Thyroid gland (tissue), 4 donors: ENCODE results near the gene OGA.

Experiments
- POLR2A ChIP-seq, 2 donors: fragments of 450-650 bp; IDR thresholded peaks; one replicate each; pipeline ENCODE4 v1.6.1; 2017; ENCODE audit warnings: antibody characterized with exemption in 2 of 2, mild to moderate bottlenecking in 2 of 2, moderate library complexity in 1 of 2
- TF ChIP-seq, protein P1 (sequence below), 6 experiments: fragments of 200-600 bp in 3 of 6; fragments of 450-650 bp in 3 of 6; sonication (generic) in 3 of 6; IDR thresholded peaks; one replicate each; pipeline ENCODE4 v1.5.1; 2016 to 2019; ENCODE audit warnings: antibody characterized with exemption in 6 of 6, mild to moderate bottlenecking in 2 of 6, inconsistent platforms in 1 of 6, moderate library complexity in 1 of 6

DNA sequence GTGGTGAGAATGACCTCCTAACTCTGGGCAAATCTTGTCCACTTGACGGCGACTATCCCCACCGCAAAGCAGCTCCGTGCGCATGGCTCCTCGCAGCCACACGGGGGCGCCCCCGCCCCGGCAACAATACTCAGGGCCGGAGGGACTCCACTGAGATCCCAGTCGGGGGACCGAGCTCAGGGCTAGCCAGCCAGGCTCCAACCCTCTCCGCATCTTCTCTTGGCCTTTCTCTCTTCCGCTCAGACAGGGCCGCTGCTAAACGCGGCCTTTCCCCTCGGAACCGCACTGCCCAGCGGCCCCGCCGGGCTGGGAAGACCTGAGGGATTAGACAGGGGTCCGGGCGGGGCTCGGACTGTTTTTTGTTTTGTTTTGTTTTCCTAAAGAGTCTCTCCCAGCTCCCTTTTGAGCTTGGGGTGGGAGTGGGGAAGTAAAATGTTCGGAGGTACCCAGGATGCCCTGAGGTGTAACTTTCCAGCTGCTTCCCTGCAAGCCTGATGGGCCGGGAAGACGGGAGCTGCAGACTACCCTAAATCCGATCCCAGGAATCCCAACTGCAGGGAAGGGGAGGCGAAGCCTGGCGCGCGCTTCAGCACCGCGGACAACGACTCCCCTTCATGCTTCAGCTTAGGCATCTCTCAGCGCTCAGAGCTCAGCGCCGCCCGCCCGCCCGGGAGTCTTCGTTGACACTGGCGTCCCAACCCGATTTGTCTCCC is 22.7 kb upstream of the OGA start:
- TF ChIP-seq, protein P1, sequence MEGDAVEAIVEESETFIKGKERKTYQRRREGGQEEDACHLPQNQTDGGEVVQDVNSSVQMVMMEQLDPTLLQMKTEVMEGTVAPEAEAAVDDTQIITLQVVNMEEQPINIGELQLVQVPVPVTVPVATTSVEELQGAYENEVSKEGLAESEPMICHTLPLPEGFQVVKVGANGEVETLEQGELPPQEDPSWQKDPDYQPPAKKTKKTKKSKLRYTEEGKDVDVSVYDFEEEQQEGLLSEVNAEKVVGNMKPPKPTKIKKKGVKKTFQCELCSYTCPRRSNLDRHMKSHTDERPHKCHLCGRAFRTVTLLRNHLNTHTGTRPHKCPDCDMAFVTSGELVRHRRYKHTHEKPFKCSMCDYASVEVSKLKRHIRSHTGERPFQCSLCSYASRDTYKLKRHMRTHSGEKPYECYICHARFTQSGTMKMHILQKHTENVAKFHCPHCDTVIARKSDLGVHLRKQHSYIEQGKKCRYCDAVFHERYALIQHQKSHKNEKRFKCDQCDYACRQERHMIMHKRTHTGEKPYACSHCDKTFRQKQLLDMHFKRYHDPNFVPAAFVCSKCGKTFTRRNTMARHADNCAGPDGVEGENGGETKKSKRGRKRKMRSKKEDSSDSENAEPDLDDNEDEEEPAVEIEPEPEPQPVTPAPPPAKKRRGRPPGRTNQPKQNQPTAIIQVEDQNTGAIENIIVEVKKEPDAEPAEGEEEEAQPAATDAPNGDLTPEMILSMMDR (IDR thresholded peaks at IDR 0.05) = peak; percentile 69 to 90 (median 84)
- TF ChIP-seq POLR2A (IDR thresholded peaks at IDR 0.05) = no peak
